NCI-H2107 (cell line): ENCODE data around the gene TMEM259.

Experiments used
- DNase-seq: peaks from one replicate; lab custom pipeline; 2025; lab: John Stamatoyannopoulos, UW

The TMEM259 gene

GRCh38 chr19:1016647-1017114 lies 4.2 kb downstream of the TMEM259 start:
- no peak for DNase-seq

- no peak for DNase-seq
These were observed 4.9 kb downstream of the TMEM259 start for GRCh38 chr19:1015782-1016646.

GRCh38 chr19:1015061-1015781 lies 5.7 kb downstream of the TMEM259 start:
- DNase-seq = no peak

- DNase-seq = no peak
These were observed 6.5 kb downstream of the TMEM259 start for GRCh38 chr19:1014161-1015060.

GRCh38 chr19:1013218-1013617 lies 7.7 kb downstream of the TMEM259 start:
- DNase-seq = no peak

- DNase-seq = no peak
These were observed 8.6 kb downstream of the TMEM259 start for GRCh38 chr19:1012334-1012733.

GRCh38 chr19:1011831-1012333 lies 9.0 kb downstream of the TMEM259 start:
- DNase-seq = no peak

GRCh38 chr19:1010586-1011510 lies 10.1 kb downstream of the TMEM259 start:
- DNase-seq = no peak

GRCh38 chr19:1009981-1010538 lies 10.9 kb downstream of the TMEM259 start:
- no peak for DNase-seq

GRCh38 chr19:1009041-1009980 lies 11.6 kb downstream of the TMEM259 start:
- DNase-seq = no peak

- no peak for DNase-seq
These were observed 12.5 kb downstream of the TMEM259 start for GRCh38 chr19:1008268-1009040.

- no peak for DNase-seq
These were observed 13.3 kb downstream of the TMEM259 start for GRCh38 chr19:1007399-1008251.

- no peak for DNase-seq
These were observed 14.1 kb downstream of the TMEM259 start for GRCh38 chr19:1006711-1007398.

- DNase-seq = no peak
These were observed 15.9 kb downstream of the TMEM259 start for GRCh38 chr19:1004803-1005664.

- DNase-seq = no peak
These were observed 16.6 kb downstream of the TMEM259 start for GRCh38 chr19:1004204-1004802.

- no peak for DNase-seq
These were observed 17.6 kb downstream of the TMEM259 start for GRCh38 chr19:1003283-1003682.
